ENCODE data around the gene PAK4. TPM values are rescaled to one million over a fixed set of nuclear protein-coding genes. Genes with fewer than 3 reads are reported as not detected.

PAK4 gene
- 2.5 and 5.6 TPM in 2 replicates for total RNA-seq (ENCODE audit: low replicate concordance)

DNA sequence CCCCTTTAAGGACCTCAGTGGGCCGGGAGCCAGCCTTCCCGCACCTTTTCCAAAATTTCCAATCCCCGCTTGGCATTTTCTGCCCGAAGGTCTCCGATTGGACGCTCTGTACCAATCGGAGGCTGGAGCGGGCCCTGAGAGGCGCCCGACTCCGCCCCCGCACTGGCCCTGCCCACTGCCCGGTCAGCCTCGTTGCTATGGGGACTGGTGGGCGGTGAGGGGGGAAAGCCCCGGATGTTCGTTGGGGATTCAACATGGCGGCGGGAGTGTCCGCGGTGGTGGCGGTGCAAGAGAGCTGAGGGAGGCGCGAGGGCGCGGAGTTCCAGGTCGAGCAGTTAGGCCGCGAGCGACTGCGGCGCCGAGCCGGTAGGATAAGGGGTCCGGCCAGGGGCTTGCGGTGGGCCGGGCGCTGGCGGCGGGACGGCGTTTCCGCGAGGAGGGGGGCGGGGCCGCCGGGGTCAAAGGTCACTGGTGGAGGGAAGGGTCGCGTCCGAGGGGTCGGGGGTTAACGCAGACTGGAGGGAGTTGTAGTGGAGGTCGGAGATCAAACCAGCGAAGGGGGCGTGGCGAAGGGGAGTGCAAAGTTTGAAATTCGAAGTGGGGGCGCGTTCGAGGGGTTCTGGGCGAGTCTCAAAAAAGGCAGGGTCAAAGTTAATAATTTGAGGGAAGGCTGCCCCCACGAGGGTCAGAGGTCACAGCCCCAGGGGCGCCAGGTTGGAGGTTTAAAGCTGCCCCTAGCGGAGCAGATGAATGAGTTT is at the start of gene PAK4:
Gene PAK4, plus strand, starts transcription at position 233 of the 758 bp plus-strand sequence. CDS start 43,768 bp downstream, outside the sequence.

DNA sequence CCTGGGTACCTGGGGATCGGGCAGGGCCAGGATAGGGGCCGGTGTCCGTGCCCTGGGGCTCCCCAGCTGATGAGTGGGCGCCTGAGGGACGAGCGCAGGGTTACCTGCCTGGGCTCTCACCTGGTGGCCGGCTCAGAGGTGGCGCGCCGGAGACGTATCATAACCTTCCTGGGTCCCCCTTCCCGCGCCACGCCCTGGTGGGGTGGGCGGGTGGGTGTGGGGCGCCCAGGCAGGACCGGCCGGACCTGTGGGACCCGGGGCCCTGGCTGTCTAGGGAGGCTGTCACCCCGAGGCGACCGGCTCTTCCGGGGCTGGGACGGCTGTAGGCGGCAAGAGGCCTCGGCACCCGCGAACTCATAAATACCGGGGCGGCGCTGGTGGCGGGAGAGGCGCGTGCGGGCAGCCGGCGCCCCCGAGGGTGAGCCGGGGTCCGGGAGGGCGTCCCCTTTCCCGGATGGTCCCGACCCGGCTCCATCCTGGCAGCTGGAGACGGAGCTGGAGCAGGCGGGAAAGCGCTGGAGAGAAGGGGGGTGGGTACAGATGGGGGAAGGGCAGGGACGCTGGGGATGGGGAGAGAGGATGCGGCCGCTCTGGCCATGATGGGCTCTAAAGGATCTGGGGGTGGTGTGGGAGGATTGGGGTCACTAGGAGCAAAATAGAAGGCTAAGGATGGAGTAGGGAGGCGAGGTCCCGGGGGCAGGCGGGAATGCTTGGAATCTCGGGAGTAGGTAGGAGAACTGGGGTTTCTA is 41.4 kb upstream of the PAK4 start, which contains the start of gene ACP7:
Gene ACP7, plus strand, starts transcription at position 386 of the 749 bp plus-strand sequence. CDS start 902 bp downstream, outside the sequence.

DNA sequence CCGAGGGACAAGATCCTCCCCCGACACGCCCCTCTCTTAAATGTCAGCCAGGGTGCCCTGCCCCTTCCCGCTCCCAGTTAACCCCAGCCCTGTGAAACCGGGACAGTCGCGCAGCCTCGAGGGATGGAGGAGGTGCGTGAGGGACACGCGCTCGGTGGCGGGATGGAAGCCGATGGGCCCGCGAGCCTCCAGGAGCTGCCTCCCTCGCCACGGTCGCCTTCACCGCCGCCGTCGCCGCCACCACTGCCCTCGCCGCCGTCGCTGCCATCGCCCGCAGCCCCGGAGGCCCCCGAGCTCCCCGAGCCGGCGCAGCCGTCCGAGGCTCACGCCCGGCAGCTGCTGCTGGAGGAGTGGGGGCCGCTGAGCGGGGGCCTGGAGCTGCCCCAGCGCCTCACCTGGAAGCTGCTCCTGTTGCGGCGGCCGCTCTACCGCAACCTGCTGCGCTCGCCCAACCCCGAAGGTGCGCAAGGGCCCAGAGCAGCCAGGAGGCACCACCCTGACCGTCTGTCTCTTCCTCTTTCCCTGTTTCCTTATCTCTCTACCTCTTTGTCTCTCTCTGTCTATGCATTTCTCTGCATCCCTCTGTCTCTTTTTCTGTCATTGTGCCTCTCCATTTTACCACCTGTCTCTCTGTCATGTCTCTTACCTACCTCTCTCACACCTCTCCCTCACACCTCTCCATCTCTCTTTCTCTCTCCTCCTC is 71.4 kb downstream of the PAK4 start, which contains the start of gene NCCRP1:
Gene NCCRP1, plus strand, starts transcription at position 105 of the 703 bp plus-strand sequence. Its CDS starts 19 bp downstream, at position 124.

DNA sequence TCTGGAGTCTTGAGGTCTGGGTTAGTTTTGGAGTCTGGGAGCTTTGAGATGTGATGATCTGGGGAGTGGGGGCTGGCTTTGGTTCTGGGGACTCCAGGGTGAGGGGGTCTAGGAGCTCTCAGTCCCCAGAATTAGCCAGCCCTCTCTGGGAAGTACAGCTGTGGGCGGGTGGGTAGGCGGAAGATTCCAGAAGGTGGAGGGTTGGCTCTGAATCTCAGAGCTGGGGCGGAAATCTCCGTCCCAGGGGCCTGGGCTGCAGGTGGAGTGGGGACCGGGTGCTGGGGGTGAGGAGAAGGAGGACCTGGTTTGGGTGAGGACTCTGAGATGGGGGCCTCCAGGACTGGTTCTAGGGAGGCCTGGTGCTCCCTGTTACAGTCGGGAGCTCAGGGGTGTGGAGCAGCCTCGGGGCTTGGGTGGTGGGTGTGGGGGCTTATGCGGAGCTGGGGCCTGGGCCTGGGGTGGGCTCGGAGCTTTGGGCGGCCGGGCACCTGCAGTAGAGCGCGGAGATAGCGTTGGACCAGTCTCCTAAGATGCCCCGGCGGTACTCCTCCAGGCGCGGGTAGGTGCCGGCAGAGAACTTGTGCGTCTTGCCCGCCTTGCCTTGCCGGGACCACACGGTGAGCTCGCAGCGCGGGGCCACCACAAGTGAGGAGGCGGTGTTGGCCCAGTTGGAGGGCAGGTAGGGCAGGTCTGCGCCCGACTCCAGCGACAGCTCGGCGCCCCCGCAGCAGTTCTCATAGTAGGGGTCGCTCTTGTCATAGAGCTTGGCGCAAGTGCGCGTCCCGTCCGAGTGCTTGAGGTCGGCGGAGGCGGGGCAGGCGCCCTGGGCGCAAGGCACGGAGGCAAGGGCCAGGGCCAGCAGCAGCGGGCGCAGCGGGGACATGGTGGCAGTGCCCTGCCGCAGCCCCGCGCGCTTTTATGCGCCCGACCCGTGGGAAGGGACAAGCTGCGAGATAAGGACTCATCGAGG is 78.1 kb downstream of the PAK4 start, which contains the start of gene SYCN:
Gene SYCN, minus strand, starts transcription at position 892 of the 970 bp plus-strand sequence. Its CDS starts 9 bp downstream, at position 883.

Other genes with a start within 250 kb of the PAK4 start
- gene RINL, start 247.5 kb upstream of the PAK4 start, total RNA-seq (ENCODE audit: low replicate concordance): 1.5 and 1.9 TPM in 2 replicates
- gene SIRT2, start 226.2 kb upstream of the PAK4 start, total RNA-seq (ENCODE audit: low replicate concordance): 51.7 and 63.7 TPM in 2 replicates
- gene NFKBIB, start 225.8 kb upstream of the PAK4 start, total RNA-seq (ENCODE audit: low replicate concordance): 5.1 and 13.4 TPM in 2 replicates
- 0.35 TPM in 1 of 2 replicates, not detected in the other for gene CCER2, start 213.6 kb upstream of the PAK4 start, total RNA-seq (ENCODE audit: low replicate concordance)
- 9.1 and 11.0 TPM in 2 replicates for gene SARS2, start 195.0 kb upstream of the PAK4 start, total RNA-seq (ENCODE audit: low replicate concordance)
- 20.0 and 42.7 TPM in 2 replicates for gene MRPS12, start 194.8 kb upstream of the PAK4 start, total RNA-seq (ENCODE audit: low replicate concordance)
- gene FBXO17, start 150.0 kb upstream of the PAK4 start, total RNA-seq (ENCODE audit: low replicate concordance): 13.2 and 17.9 TPM in 2 replicates
- gene FBXO27, start 93.2 kb upstream of the PAK4 start, total RNA-seq (ENCODE audit: low replicate concordance): 1.8 and 2.0 TPM in 2 replicates
- gene ACP7, start 41.4 kb upstream of the PAK4 start, total RNA-seq (ENCODE audit: low replicate concordance): 0.23 and 0.30 TPM in 2 replicates
- gene NCCRP1, start 71.2 kb downstream of the PAK4 start, total RNA-seq (ENCODE audit: low replicate concordance): not detected in 2 replicates
- gene SYCN, start 78.5 kb downstream of the PAK4 start, total RNA-seq (ENCODE audit: low replicate concordance): not detected in 2 replicates
- gene IFNL3, start 119.2 kb downstream of the PAK4 start, total RNA-seq (ENCODE audit: low replicate concordance): not detected in 2 replicates
- gene IFNL4, start 123.1 kb downstream of the PAK4 start, total RNA-seq (ENCODE audit: low replicate concordance): not detected in 2 replicates
- gene IFNL2, start 142.6 kb downstream of the PAK4 start, total RNA-seq (ENCODE audit: low replicate concordance): not detected in 2 replicates
- not detected in 2 replicates for gene IFNL1, start 170.6 kb downstream of the PAK4 start, total RNA-seq (ENCODE audit: low replicate concordance)
- 0.08 and 0.12 TPM in 2 replicates for gene LRFN1, start 195.1 kb downstream of the PAK4 start, total RNA-seq (ENCODE audit: low replicate concordance)
- gene GMFG, start 210.3 kb downstream of the PAK4 start, total RNA-seq (ENCODE audit: low replicate concordance): 0.60 and 0.70 TPM in 2 replicates
- 22.5 and 38.7 TPM in 2 replicates for gene SAMD4B, start 216.6 kb downstream of the PAK4 start, total RNA-seq (ENCODE audit: low replicate concordance)